Measurements from ENCODE around the gene NRP1. TPM values are rescaled to one million over a fixed set of nuclear protein-coding genes. Genes with fewer than 3 reads are reported as not detected.

The NRP1 gene
- total RNA-seq, 4 donors from 2014 or later, result 47.1 to 286 (median 111) TPM

DNA sequence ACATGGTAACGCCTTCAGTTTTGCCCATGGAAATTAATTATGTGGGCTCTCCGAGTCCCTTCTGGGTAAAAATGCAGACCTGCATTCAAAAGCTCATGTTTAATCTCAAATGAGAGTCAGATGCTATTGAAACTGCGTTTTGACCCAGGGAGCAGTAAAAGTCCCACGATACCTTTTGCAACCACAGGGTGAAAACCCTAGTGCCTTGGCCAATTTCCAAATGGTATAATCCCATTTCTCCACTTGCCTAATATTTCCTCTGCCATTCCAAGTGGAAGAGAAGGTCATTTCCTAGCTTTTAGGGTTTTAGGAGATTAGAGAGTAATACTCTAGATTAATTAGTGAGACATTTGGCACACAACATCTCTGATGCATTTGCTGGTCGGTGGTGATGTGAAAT, 132.5 kb downstream of the NRP1 start:
- no peak overlapping the region for H3K4me3 ChIP-seq
- intact Hi-C loops (cut with DNase I; ENCODE audit: low total_unique reads), result no loop called here
- no peak overlapping the region for H3K27ac ChIP-seq
- no peaks in the 10 kb centered on the region for H3K4me1 ChIP-seq
- H3K9me3 ChIP-seq, result no peaks in the 10 kb centered on the region
- DNase-seq, result no peak
- H3K36me3 ChIP-seq, result no peaks in the 10 kb centered on the region
- no peaks in the 10 kb centered on the region for H3K27me3 ChIP-seq
- no peak for TF ChIP-seq POLR2A (IDR thresholded peaks at IDR 0.05)
- TF ChIP-seq, protein P1, sequence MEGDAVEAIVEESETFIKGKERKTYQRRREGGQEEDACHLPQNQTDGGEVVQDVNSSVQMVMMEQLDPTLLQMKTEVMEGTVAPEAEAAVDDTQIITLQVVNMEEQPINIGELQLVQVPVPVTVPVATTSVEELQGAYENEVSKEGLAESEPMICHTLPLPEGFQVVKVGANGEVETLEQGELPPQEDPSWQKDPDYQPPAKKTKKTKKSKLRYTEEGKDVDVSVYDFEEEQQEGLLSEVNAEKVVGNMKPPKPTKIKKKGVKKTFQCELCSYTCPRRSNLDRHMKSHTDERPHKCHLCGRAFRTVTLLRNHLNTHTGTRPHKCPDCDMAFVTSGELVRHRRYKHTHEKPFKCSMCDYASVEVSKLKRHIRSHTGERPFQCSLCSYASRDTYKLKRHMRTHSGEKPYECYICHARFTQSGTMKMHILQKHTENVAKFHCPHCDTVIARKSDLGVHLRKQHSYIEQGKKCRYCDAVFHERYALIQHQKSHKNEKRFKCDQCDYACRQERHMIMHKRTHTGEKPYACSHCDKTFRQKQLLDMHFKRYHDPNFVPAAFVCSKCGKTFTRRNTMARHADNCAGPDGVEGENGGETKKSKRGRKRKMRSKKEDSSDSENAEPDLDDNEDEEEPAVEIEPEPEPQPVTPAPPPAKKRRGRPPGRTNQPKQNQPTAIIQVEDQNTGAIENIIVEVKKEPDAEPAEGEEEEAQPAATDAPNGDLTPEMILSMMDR (IDR thresholded peaks at IDR 0.05), result no peak

DNA sequence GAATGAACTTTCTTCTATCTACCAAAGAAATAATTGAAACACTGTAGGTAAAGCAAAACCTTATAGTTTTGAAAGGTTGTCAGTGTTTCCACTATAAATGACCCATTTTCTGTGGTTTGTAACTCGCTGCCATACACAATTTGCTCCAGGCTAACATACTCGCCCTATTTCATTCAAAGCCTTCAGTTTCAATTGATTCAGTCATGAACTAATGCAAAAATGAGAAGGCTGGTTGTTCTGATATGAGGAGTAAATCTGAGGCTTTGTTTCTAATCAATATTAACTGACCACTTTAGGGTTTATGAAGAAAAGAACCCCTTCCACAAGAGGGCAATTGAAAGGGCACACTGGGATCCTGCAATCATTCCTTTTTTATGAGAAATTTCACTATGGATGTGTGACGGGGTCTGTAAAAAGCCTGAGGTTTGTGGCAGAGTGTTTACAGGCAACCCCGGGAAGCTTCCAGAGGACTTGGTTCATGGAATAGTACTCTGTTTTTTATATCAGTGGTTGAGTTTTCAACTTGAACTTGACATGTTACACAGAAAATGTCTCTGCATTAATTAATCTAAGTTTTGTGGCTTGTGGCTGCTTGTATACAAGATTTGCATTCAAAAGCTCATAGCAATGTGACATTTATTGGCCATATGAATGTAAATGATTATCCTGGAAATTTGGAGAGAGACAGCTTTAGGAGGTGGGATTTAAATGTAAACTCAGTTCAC, 133.2 kb downstream of the NRP1 start:
- Histone ChIP-seq H3K27me3 (no peaks in the 10 kb centered on the region), H3K4me3 (no peak overlapping the region), H3K4me1 (no peaks in the 10 kb centered on the region), H3K36me3 (no peaks in the 10 kb centered on the region), H3K27ac (no peak overlapping the region), H3K9me3 (no peaks in the 10 kb centered on the region)
- no peak for DNase-seq
- TF ChIP-seq, protein P1 (IDR thresholded peaks at IDR 0.05), result no peak
- no peak for TF ChIP-seq POLR2A (IDR thresholded peaks at IDR 0.05)
- intact Hi-C loops (cut with DNase I; ENCODE audit: low total_unique reads), result no loop called here

DNA sequence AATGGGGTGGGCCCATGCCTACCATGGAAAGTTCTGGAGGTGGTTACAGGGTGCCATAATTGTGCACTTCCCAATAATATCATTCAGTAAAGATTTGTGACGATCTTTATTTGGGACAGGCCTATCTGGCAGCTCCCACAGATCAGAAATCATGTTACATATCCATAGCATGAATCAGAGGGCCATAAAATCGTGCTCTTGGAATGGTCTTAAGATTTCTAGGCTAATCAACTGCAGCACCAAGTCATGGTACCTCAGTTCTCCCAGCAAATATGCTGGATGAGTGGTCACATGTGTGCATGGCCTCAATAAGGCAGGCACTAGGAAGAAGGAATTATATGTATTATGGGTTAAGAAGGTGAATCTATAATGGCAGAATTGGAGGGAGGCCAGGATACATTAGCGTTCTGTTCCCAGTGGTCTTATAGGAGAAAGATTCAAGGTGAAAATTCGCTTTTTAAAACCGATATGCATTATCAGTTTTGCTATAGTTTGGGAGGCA, 134.7 kb downstream of the NRP1 start:
- Histone ChIP-seq H3K9me3 (no peaks in the 10 kb centered on the region), H3K36me3 (no peaks in the 10 kb centered on the region), H3K27me3 (no peaks in the 10 kb centered on the region), H3K4me3 (no peak overlapping the region), H3K4me1 (no peaks in the 10 kb centered on the region), H3K27ac (no peak overlapping the region)
- no peak for TF ChIP-seq POLR2A (IDR thresholded peaks at IDR 0.05)
- TF ChIP-seq, protein P1 (IDR thresholded peaks at IDR 0.05), result no peak
- DNase-seq, result no peak
- intact Hi-C loops (cut with DNase I; ENCODE audit: low total_unique reads), result loop anchor here (10.0 kb wide), 1 partner anchor 1435 kb away; no protein-coding TSS in a partner anchor

DNA sequence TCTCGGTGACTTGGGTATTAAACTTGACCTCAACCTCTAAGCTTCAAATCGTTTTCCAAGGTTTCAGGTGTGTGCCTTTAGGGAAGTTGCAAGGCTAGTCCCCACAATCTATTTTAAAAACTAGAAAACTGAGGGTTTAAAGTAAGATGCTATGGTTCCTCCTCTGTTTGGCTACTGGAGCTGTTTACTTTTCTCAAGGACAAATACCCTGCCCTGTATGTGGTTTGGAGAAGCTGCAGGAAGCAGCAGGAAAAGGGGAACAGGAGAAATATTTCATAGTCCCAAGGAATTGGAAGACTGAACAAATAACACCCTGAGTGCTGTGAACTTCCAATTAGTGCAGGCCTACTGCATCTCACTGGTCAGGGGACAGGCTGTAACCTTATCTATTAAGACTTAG, 135.9 kb downstream of the NRP1 start:
- intact Hi-C loops (cut with DNase I; ENCODE audit: low total_unique reads), result loop anchor here (10.0 kb wide), 1 partner anchor 1436 kb away; no protein-coding TSS in a partner anchor
- TF ChIP-seq, protein P1 (IDR thresholded peaks at IDR 0.05), result no peak
- TF ChIP-seq POLR2A (IDR thresholded peaks at IDR 0.05), result no peak

DNA sequence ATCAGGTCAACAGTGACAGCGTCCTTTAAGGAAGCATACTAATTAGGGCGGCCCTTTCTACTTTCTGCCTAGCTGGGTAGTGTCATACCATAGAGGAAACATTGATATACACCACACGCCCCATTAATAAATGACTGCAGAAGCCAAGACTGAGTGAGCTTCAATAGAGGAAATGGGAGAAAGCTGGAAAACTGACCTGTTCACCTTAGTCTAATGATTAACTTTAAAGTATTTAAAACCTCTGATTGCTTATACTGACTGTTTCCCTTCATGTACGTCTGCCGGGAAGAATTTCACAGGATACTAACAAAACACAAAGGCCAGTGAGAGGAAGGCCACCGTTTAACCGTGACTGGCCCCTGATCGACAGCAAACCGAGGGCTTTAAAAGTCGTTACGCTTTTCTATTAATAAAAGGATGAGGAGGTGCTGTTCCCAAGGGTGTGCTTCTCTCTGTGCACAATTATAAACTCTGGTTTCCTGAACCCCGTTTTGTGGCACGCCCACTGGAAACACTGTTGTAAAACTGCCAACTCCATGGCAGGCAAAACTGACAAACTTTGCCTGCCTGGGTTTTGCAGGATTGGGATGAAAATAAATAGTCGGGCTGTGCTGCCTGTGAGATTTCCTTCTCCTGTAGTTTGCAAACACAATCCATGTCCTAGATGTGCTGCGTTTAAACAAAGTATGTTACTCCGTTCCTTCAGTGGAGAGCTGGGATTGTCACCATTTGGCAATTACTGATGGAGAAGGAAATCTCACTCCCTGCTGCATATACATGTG, 137.6 kb downstream of the NRP1 start:
- intact Hi-C loops (cut with DNase I; ENCODE audit: low total_unique reads), result loop anchor here (10.0 kb wide), 1 partner anchor 1438 kb away; no protein-coding TSS in a partner anchor
- Histone ChIP-seq H3K27me3 (no peaks in the 10 kb centered on the region), H3K4me1 (no peaks in the 10 kb centered on the region), H3K9me3 (no peaks in the 10 kb centered on the region), H3K36me3 (no peaks in the 10 kb centered on the region), H3K4me3 (no peak overlapping the region), H3K27ac (peak overlapping the region; percentile 52 to 60)
- peak in 1 of 2 donors; percentile 29 for DNase-seq
- TF ChIP-seq, protein P1 (IDR thresholded peaks at IDR 0.05), result no peak
- no peak for TF ChIP-seq POLR2A (IDR thresholded peaks at IDR 0.05)

More for the DNA sequence above, 135.9 kb downstream of the NRP1 start:
- H3K27ac ChIP-seq, result no peak overlapping the region
- no peaks in the 10 kb centered on the region for H3K36me3 ChIP-seq
- H3K9me3 ChIP-seq, result no peaks in the 10 kb centered on the region
- DNase-seq, result no peak
- H3K4me1 ChIP-seq, result no peaks in the 10 kb centered on the region
- no peaks in the 10 kb centered on the region for H3K27me3 ChIP-seq
- no peak overlapping the region for H3K4me3 ChIP-seq
